Smooth muscle cell of the brain vasculature (primary cell): ENCODE data around the gene RFFL.
"Not testable (repeated sequence)": the region's sequence is repeated elsewhere in the genome, so short reads cannot be mapped to it uniquely, and the experiment has no call there.

ENCODE experiments used
- DNase-seq: peaks from one replicate; pipeline ENCODE4 v3.0.0-alpha.2; 2012; ENCODE audit warnings: low read depth, low spot score

RFFL gene, protein sequence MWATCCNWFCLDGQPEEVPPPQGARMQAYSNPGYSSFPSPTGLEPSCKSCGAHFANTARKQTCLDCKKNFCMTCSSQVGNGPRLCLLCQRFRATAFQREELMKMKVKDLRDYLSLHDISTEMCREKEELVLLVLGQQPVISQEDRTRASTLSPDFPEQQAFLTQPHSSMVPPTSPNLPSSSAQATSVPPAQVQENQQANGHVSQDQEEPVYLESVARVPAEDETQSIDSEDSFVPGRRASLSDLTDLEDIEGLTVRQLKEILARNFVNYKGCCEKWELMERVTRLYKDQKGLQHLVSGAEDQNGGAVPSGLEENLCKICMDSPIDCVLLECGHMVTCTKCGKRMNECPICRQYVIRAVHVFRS

DNA sequence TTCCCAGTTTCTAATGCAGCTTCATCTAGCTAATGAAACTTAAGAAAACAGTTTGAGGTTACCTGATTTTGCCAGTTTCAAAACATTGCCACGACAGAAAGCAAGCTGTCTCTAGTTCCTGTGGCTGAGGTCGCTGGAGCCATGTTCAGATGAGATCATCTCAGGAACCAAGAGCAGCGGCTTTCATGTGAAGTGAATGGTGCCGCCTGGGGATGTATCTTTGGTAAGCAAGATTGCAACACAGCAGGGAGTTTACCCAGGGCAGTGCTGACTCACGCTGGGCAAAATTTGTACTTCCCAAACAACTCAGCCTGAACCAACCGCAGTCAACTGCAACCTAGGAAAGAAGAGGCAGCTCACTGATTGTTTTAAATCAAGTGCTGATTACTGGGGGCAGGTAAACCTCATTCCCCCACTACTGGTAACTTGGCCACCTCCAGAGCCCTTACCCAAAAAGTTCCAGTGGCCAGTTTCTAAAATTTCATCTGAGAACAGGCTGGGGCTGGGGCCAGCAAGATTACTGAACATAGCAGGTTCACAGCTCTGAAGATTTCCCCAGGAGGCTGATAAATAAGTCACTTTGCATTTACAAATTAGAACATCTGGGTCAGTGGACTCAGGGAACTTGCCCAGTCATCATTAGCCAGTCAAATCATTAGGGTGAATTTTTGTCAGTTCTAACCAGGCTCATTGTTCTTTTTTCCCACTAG lies at the start of gene RFFL:
Gene RFFL (minus strand): TSS at position 194 of the 710 bp plus-strand sequence. CDS start 37,154 bp downstream, outside the sequence.
- DNase-seq: peak; percentile 91

DNA sequence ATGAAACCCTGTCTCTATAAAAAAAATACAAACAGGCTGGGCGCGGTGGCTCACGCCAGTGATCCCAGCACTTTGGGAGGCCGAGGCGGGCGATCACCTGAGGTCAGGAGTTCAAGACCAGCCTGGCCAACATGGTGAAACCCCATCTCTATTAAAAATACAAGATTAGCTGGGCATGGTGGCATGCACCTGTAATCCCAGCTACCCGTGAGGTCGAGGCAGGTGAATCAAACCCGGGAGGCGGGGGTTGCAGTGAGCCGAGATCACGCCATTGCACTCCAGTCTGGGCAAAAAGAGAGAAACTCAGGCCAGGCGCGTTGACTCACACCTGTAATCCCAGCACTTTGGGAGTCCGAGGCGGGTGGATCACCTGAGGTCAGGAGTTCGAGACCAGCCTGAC lies 47.3 kb upstream of the RFFL start:
- not testable (repeated sequence) for DNase-seq

DNA sequence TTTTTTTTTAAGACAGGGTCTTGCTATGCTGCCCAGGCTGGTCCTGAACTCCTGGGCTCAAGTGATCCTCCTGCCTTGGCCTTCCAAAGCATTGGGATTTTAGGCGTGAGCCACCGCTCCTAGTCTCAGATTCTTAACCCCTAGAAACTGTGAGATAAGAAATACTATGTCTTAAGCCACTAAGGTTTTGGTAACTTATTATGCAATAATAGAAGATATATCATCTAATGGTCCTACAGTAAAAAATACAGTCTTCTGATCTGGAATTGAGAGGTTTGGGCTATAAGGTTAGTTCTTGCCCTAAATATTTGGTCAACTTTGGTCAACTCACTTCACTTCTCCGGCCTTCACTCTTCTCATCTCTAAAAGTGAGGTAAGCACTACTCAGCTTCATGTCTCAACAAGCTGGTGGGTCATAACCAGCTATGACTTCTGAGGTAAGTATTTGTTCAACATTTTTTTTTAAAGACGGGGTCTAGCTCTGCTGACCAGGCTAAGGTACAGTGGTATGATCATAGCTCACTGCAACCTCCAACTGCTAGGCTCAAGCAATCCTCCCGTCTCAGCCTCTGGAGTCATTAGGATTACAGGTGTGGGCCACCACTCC lies 41.4 kb upstream of the RFFL start:
- no peak for DNase-seq

DNA sequence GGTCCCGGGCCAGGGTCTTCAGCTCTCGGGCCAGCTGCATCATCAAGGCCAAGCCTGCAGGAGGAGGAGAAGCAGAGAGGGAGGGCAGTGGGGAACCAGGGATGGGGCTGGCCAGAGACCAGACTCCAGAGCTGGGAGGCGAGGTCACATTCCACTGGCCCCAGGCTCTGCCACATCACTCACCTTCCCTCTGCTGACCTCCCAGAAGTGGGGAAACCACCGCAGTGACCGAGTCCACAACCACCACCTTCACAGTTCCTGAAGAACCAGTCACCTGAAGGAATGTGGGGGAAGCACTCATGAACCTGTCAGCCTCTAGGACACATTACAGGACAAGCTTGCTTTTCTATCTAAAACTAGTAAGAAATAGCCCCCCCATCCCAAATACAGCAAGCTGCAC lies 39.8 kb upstream of the RFFL start:
- DNase-seq: no peak

DNA sequence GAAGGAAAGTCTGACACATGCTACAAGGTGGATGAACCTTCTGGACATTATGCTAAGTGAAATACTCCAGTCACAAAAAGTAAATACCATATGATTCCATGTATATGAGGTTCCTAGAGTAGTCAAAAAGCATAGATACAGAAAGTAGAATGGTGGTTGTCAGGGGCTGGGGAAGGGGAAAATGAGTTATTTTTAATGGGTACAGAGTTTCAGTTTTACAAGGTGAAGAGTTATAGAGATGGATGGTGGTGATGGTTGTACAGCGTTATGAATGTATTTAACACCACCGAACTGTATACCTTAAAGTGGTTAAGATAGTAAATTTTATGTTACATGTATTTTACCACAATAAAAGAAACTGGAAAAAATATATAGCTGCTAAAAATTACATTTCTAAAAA lies 38.2 kb upstream of the RFFL start:
- DNase-seq: no peak

DNA sequence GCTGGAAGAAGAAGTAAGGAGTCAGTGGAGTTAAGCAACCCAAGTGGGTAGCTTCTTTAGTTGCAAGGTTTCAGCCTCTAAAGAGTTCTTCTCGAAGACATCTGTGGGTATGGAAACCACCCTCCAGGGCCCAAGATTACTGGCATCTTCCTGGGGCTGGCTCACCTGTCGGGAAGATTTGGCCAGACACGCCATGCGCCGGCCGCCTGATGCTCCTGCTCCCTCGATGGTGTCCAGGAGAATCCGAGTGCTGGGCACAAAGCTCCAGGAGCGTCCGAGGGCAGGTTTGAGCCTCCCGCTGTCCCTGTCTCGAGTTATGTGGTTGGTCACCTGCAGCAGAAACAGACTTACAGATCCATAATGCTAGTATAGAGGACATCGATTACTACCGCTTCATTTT lies 37.5 kb upstream of the RFFL start:
- DNase-seq: no peak

DNA sequence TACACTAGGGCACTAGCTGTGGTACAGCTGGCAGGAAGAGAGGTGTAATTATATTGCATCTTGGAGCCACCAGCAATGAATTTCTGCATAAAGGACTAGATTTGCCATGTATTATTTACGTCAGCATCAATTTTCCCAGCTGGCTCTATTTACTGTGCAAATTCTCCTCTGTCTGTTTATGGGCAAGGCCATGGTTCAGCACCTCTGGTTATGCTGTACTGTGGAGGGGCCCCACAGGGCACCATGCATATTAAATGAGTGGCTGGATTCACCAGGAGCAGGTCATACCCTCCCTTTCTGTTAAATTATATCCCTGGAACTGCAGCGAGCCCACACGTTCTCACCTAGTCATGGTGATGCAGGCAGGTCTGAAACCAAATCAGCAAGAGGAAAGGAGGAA lies 36.4 kb upstream of the RFFL start:
- DNase-seq: no peak

DNA sequence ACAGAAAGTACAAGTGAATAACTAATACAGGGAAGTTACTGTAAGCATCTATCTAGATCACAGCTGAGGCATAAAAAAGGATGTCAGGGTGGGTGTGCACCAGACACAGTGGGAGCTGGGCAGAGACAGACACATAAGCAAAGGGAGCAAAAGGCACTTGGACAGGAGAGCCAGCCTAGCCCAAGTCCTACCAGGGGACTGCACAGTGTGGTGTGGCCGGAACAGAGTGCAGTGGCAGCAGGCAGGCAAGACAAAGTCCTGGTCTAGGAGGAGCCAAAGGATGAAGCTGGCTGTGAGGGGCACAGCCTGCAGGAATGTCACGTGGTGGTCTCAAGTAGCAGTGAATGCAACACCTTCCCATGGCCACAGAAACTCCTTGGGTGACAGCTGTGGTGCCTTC lies 34.3 kb upstream of the RFFL start:
- DNase-seq: no peak

DNA sequence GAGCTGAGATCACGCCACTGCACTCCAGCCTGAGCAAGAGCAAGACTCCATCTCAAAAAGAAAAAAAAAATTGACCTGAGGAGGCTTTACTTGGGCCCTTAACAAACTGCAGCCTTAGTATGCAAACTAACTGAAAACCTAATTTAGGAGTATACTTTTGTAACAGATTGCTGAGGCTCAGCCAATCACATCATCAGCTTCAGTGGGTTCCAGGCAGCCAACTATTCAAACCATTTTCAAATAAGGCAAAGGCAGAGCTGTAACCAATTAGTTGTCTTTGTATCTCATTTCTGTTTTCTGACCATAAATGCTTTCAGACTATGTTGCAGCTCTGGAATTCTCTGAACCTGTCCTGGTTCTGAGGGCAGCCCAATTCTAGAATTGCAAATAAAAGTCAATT lies 32.2 kb upstream of the RFFL start:
- DNase-seq: no peak

DNA sequence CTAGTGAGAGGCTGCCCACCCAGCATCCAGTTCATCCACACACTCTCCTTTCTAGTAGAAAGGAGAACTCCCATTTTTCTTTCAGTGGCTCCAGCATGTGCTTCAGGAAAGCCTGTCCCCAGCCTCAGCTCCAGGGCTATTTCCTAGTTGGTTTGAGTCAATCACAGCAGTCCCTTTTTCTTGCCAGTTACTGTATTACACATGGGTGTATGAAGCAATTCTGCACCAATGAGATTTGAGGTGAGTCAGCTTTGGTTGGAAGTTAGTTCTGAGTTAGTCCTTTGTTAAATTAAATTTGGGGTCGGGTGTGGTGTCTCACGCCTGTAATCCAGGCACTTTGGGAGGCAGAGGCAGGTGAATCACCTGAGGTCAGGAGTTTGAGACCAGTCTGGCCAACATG lies 31.4 kb upstream of the RFFL start:
- no peak for DNase-seq

DNA sequence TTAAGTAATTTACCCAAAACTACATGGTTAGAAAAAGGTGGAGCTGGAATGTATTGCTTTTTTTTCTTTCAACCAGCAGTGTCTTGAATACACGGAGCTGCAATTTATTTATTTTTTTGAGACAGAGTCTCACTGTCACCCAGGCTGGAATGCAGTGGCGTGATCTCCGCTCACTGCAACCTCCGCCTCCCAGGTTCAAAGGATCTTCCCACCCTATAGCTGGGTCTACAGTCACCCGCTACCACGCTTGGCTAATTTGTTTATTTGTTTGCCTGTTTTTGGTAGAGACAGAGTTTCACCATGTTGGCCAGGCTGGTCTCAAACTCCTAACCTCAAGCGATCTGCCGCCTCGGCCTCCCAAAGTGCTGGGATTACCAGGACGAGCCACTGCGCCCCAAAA lies 27.2 kb upstream of the RFFL start:
- not testable (repeated sequence) for DNase-seq

DNA sequence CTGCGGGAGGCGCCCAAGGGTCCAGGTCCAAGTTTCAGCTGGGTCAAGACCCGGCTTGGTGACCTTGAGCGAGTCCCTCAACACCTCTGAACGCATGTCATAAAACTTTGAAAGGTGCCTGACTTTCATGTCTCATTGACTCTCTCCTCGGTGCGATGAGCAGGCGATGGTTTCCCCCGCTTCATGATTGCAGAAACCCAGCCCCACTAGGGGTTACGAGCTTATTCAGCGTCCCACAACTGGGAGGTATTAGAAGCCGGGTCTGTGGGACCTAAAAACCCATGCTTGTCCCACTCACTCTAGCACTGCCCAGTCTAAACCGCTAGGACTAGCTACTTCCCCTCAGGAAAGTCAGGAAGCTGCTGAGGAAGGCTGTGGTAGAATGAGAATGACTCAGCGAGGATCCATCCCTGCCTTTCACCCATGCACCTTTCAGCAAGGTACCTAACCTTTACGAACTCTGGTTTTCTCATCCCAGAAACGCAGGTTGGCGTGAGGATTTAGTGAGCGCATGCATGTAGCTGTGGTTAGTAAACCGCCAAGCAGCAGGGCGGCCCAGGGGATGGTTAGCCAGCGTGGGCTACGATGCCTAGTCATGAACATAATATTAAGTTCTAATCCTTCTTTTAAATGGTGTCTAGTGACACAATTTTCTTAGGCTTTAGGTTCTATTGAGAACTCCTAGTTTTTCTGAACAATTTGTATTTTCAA lies 26.2 kb upstream of the RFFL start:
- no peak for DNase-seq

DNA sequence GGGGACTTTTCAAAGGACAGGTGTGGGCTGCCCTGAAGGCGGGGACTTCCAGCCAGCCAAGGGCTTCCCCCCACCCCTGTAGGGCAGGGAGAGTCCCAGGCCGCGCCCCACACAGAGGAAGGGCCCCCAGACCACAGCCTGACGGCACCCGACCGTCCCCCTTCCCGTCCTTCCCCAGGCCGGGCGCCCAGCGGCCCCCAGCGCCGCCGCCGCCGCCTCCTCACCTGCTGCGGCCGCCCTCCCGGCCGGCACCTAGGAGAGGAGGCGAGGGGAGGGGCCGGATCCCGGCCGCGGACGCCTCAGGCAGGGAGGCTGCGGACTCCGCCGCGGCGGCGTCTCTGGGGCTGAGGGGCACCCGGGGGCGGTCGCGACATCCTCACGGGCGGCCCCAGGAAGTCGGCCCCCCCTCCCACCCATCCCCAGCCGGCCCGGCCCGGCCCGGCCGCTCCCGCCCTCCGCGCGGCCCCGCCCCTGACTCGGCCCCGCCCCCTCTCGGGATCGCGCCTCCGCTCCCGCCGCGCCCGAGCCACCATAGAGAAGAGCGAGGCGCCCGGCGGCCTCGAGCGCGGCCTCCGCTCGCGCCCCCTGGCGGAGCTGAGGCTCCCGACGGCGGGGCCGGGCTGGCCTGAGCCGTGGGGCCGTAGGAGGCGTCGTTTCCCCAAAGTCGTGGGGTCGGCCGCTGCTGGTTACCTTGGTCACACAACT lies 25.5 kb upstream of the RFFL start:
- DNase-seq: no peak

DNA sequence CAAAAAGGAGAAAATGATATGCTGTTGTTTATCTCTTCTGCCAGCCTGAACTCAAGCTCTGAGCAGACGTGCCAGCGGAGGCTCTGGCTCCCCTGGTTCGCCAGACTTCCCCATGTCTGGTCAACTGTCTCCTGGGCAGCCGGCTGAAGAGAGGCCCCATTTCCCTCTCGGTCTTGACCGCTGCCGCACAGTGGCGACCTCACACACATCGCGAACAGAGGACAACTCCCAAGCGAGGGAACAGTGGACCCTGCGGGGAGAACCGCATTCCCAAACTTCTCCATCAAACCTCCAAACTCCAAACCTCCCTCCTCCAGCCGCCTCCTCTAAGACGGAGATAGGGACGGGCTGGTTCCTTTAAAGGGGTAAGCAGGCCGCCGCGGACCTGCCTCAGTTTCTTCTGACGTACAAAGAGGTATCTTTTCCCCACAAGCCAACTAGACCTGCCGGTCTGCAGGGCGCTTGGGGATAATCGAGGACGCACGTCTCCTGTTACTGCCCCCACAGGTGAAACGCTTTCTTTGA lies 24.9 kb upstream of the RFFL start:
- no peak for DNase-seq

DNA sequence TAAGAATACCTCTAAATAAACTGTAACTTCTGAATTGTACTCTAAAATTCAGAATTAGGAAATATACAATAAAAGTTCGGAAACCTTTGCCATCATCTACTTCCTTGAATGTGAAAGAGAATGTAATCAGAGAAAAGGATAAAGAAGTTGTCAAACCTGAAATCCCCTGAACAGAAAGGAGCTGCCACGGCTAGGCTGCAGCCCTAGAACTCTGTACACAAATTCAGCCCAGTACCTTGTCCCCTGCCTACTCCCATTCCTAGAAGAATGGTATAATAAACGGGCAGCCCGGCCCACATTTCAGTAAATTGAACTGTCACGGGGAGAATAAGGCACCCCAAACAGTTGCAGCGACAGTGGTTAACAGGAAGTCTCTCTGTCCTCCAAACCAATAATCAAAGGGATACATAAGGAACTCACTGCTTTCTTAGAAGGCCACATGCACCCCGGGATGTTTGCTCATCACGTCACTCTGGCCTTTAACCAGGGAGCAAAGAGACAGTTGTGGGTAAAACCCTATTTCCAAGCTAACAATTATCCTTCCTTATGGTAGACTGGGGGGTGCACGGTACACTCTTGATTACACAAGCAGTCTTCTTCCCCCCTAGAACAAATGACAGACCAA lies 24.3 kb upstream of the RFFL start:
- no peak for DNase-seq

DNA sequence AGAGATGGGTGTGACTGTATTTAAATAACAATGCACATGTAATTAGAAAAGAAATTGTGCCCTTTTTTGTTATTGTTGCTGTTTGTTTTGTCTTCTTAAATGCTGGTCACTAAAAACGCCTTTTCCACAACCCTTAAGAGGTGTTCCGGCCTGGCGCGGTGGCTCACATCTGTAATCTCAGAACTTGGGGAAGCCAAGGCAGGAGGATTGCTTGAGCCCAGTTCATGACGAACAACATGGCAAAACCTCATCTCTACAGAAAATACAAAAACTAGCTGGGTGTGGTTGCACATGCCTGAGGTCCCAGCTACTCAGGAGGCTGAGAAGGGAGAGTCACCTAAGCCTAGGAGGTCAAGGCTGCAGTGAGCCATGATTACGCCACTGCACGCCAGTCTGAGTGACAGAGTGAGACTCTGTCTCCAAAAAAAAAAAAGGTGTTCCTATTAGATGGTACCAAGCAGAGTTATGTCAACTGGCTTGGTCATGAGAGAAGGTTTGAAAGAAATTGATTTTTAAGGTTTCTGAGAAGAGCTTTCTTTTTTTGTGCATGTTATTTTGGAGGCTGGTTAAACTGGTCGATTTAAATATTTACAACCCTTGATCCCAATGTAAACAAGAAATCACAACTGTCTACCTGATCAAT lies 23.5 kb upstream of the RFFL start:
- DNase-seq: no peak

DNA sequence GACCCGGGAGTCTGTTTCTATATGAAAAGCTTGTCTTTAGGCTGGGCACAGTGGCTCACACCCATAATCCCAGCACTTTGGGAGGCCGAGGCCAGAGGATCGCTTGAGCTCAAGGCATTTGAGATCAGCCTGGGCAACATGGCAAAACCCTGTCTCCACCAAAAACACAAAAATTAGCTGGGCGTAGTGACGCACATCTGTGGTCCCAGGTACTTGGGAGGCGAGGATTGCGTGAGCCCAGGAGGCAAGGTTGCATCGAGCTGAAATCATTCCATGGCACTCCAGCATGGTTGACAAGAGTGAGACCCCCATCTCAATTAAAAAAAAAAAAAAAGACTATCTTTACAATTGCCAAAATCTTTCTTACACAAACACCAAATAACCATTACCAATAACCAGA lies 22.7 kb upstream of the RFFL start:
- DNase-seq: no peak

DNA sequence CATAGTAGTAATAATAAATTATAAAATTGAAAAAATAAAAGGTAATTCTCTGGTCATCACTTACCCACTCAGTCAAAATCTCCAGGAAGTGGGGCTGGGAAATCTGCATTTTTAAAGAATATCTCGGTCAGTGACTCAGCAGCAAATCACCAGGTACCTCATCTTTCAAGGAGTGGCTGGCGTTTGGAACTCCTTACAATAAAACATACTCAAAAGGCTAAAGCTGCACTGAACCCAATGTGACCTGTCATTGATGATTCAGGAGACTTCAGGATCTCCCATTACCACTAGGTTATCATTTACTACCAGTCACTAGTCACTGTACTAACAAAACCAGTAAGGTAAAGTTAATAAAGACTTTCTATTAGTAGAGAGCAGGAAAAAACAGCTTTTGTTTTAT lies 21.5 kb upstream of the RFFL start:
- no peak for DNase-seq

DNA sequence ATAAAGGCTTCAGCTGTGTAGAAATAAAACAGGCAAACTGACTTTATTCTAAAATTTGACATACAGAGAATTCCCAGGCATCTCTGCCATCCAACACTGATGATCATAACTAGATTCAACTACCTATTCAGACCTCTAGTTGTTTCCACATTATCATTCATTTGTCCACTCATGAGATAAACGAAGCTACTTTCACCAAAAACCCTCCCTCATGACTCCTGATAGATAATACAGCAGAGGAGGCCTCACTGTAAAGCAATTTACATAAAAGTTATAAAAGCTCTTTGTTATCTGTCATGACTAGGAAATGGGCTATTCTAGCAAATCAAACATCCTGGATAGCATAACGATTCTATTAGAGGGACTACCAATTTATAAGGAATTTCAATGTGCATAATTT lies 19.6 kb upstream of the RFFL start:
- DNase-seq: no peak

DNA sequence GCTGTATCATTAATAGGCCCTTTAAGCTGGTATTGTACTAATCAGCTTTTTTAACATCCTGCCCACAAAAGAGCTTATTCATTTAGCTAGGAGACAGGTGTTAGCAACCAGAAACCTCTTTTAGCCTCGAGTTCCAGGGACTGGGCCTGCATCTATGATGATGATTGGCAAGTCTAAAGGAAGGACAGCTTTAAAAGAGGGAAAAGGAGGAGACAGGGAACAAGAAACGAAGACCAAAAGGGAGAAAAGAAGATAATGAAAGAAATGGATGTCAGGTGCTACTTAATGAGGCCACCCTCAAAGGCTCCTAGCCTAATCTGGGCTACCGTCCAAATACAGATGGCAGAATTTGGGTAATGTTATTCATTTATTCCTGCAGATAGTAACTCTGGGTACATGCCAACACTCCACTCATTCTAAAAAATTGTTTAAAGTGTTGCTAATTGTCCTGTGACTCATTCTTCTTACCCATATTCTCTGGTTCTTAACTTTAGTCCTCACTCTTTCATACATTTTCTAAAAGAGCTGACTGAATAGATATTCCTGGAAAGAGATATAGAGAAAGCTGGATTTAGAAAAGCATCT lies 18.7 kb upstream of the RFFL start:
- DNase-seq: no peak
